CD14-positive monocyte (primary cell): ENCODE data around the gene POLH. TPM values are rescaled to one million over a fixed set of nuclear protein-coding genes. Genes with fewer than 3 reads are reported as not detected.

ENCODE experiments used
- DNase-seq, 3 donors: peaks; one replicate each; pipeline ENCODE4 v3.0.0-alpha.2; 2011 to 2022
- H2AFZ ChIP-seq: 2 replicates; pipeline ENCODE4 v1.6.0; 2012; ENCODE audit warnings: mild to moderate bottlenecking, low read depth, low read length, inconsistent platforms; ENCODE audit not compliant: insufficient read depth, poor library complexity, severe bottlenecking
- H3K27ac ChIP-seq, 2 donors: 1 replicate in 1 of 2; 2 replicates in 1 of 2; pipeline ENCODE4 v1.5.1; 2012 to 2013; ENCODE audit warnings: low read length in 2 of 2, control low read depth in 1 of 2, inconsistent platforms in 1 of 2, low read depth in 1 of 2, mild to moderate bottlenecking in 1 of 2
- H3K27me3 ChIP-seq, 2 donors: one replicate each; pipeline versions ENCODE4 v1.6.0 to v1.6.1; 2011 to 2013; ENCODE audit warnings: low read length in 2 of 2; ENCODE audit not compliant: control insufficient read depth in 2 of 2, insufficient read depth in 2 of 2
- H3K36me3 ChIP-seq, 2 donors: replicated peaks in 1 of 2; 1 replicate in 1 of 2; 2 replicates in 1 of 2; pipeline versions ENCODE4 v1.5.1 to v1.6.1; 2012 to 2013; ENCODE audit warnings: low read length in 2 of 2, control low read depth in 1 of 2, inconsistent platforms in 1 of 2, mild to moderate bottlenecking in 1 of 2; ENCODE audit not compliant: insufficient read depth in 2 of 2, control insufficient read depth in 1 of 2
- H3K4me1 ChIP-seq, 2 donors: 1 replicate in 1 of 2; 2 replicates in 1 of 2; pipeline versions ENCODE4 v1.5.1 to v1.6.1; 2012 to 2013; ENCODE audit warnings: low read length in 2 of 2, control low read depth in 1 of 2, inconsistent platforms in 1 of 2, mild to moderate bottlenecking in 1 of 2, moderate library complexity in 1 of 2; ENCODE audit not compliant: insufficient read depth in 2 of 2, control insufficient read depth in 1 of 2
- H3K4me2 ChIP-seq: replicated peaks from 2 replicates; pipeline ENCODE3; 2012; ENCODE audit warnings: low read length, moderate library complexity, mild to moderate bottlenecking; ENCODE audit not compliant: poor library complexity, severe bottlenecking; ENCODE audit errors: extremely low read depth
- H3K4me3 ChIP-seq, 3 experiments: fragments of 200-600 bp in 1 of 3; sonication (generic) in 1 of 3; replicated peaks in 1 of 3; 1 replicate in 2 of 3; 2 replicates in 1 of 3; pipeline ENCODE4 v1.5.1; 2011 to 2013; ENCODE audit warnings: low read length in 3 of 3, mild to moderate bottlenecking in 3 of 3, control low read depth in 2 of 3, low read depth in 2 of 3, inconsistent platforms in 1 of 3, moderate library complexity in 1 of 3
- H3K79me2 ChIP-seq: 2 replicates; pipeline ENCODE4 v1.6.0; 2012; ENCODE audit warnings: mild to moderate bottlenecking, control low read depth, inconsistent platforms, low read length, moderate library complexity; ENCODE audit not compliant: insufficient read depth
- H3K9ac ChIP-seq: 2 replicates; pipeline ENCODE4 v1.6.0; 2017; ENCODE audit warnings: low read length, mild to moderate bottlenecking; ENCODE audit not compliant: insufficient read depth, poor library complexity, severe bottlenecking
- H3K9me3 ChIP-seq, 2 donors: replicated peaks in 1 of 2; 1 replicate in 1 of 2; 2 replicates in 1 of 2; pipeline versions ENCODE4 v1.5.1 to v1.6.1; 2012 to 2013; ENCODE audit warnings: low read length in 2 of 2, control low read depth in 1 of 2; ENCODE audit not compliant: control insufficient read depth in 1 of 2, insufficient read depth in 1 of 2
- H4K20me1 ChIP-seq: 2 replicates; pipeline ENCODE4 v1.6.0; 2012; ENCODE audit warnings: mild to moderate bottlenecking, low read length, control low read depth, moderate library complexity; ENCODE audit not compliant: insufficient read depth
- H3K27ac Mint-ChIP-seq, 7 donors: one replicate each; pipeline ENCODE4 v1.8.0; 2020; ENCODE audit warnings: mild to moderate bottlenecking in 7 of 7, mixed read lengths in 7 of 7, moderate library complexity in 6 of 7, inconsistent platforms in 2 of 7
- H3K27me3 Mint-ChIP-seq, 3 donors: one replicate each; pipeline ENCODE4 v1.8.0; 2021 to 2022; ENCODE audit warnings: low read depth in 3 of 3, mild to moderate bottlenecking in 3 of 3, mixed read lengths in 3 of 3, moderate library complexity in 3 of 3, inconsistent platforms in 1 of 3
- H3K36me3 Mint-ChIP-seq, 2 donors: one replicate each; pipeline ENCODE4 v1.8.0; 2020; ENCODE audit warnings: mixed read lengths in 2 of 2, inconsistent platforms in 1 of 2, mild to moderate bottlenecking in 1 of 2
- H3K4me1 Mint-ChIP-seq: one replicate; pipeline ENCODE4 v1.8.0; 2020; ENCODE audit warnings: mild to moderate bottlenecking, mixed read lengths
- H3K4me3 Mint-ChIP-seq, 2 donors: one replicate each; pipeline ENCODE4 v1.8.0; 2020; ENCODE audit warnings: mild to moderate bottlenecking in 2 of 2, mixed read lengths in 2 of 2, moderate library complexity in 1 of 2
- H3K9me3 Mint-ChIP-seq, 7 donors: one replicate each; pipeline ENCODE4 v1.8.0; 2020 to 2022; ENCODE audit warnings: mixed read lengths in 7 of 7, mild to moderate bottlenecking in 6 of 7, moderate library complexity in 6 of 7, inconsistent platforms in 2 of 7
- WGBS: methylation state at CpG from one replicate; pipeline ENCODE4 v1.1.5; 2013; ENCODE audit warnings: missing lambda C conversion rate; ENCODE audit not compliant: insufficient coverage; 5-methylcytosine and 5-hydroxymethylcytosine counted together
- intact Hi-C, 2 donors: fragments of 100-400 bp; cut with micrococcal nuclease; formaldehyde crosslinking; loops; one replicate each; pipeline versions ENCODE4 v1.15.0 to v1.15.1; 2023
- polyA plus RNA-seq, 3 donors: library from polyadenylated mRNA; depleted of rRNA in 1 of 3; unstranded in 2 of 3; stranded (reverse) in 1 of 3; fragments of 300-500 nt in 2 of 3; fragments of >200 nt in 1 of 3; fragmentation: Illumina TruSeq in 2 of 3; gene quantifications; 1 replicate in 2 of 3; 2 replicates in 1 of 3; pipeline ENCODE4 v1.2.3, GENCODE V29; 2012 to 2021
- TF ChIP-seq, protein P1 (sequence below): fragments of 200-600 bp; IDR thresholded peaks from one replicate; pipeline ENCODE4 v1.8.0; 2022; ENCODE audit warnings: antibody characterized with exemption, mild to moderate bottlenecking

Gene POLH
- polyA plus RNA-seq, 3 donors = 2.0 to 2.6 (median 2.1) TPM

DNA sequence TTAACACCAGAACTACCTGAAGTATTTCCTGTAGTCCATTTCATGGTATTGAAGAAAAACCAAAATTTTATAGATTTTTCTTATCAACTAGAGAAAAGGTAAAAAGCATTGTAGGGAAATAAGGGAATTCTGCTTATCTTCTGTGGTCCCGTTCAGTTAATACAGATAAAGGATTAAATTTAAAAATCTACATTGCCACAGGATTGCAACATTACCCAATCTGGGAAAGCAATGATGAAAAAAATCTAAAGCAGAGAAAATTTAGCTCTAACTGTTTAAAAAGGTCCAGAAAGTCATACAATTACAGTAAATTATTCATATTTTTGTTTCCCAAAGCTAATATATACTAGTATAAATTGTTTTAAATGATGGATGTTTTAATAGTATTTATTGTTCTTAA, 18.0 kb downstream of the POLH start:
- H4K20me1 ChIP-seq = no peaks in the 10 kb centered on the region
- no CpG with 5 or more reads among the region's 1 CpG for WGBS
- no peaks in the 10 kb centered on the region for H3K4me1 Mint-ChIP-seq
- no peak overlapping the region for H3K4me3 ChIP-seq
- no peak overlapping the region for H2AFZ ChIP-seq
- peaks cover 27 to 61% of the 10 kb centered on the region in 2 donors for H3K36me3 Mint-ChIP-seq
- no peak overlapping the region for H3K27ac Mint-ChIP-seq
- H3K27me3 Mint-ChIP-seq = no peaks in the 10 kb centered on the region
- no peak for DNase-seq
- peaks cover 31 to 62% of the 10 kb centered on the region in 2 donors for H3K36me3 ChIP-seq
- H3K79me2 ChIP-seq = peaks cover 4% of the 10 kb centered on the region
- intact Hi-C loops = no loop called here
- no peak overlapping the region for H3K4me2 ChIP-seq
- no peaks in the 10 kb centered on the region for H3K9me3 ChIP-seq
- TF ChIP-seq, protein P1, sequence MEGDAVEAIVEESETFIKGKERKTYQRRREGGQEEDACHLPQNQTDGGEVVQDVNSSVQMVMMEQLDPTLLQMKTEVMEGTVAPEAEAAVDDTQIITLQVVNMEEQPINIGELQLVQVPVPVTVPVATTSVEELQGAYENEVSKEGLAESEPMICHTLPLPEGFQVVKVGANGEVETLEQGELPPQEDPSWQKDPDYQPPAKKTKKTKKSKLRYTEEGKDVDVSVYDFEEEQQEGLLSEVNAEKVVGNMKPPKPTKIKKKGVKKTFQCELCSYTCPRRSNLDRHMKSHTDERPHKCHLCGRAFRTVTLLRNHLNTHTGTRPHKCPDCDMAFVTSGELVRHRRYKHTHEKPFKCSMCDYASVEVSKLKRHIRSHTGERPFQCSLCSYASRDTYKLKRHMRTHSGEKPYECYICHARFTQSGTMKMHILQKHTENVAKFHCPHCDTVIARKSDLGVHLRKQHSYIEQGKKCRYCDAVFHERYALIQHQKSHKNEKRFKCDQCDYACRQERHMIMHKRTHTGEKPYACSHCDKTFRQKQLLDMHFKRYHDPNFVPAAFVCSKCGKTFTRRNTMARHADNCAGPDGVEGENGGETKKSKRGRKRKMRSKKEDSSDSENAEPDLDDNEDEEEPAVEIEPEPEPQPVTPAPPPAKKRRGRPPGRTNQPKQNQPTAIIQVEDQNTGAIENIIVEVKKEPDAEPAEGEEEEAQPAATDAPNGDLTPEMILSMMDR = no peak
- no peaks in the 10 kb centered on the region for H3K4me1 ChIP-seq
- H3K4me3 Mint-ChIP-seq = no peak overlapping the region
- H3K27ac ChIP-seq = no peak overlapping the region
- no peak overlapping the region for H3K9ac ChIP-seq
- H3K9me3 Mint-ChIP-seq = peaks cover 0 to 2% (median 0%) of the 10 kb centered on the region in 7 donors
- no peaks in the 10 kb centered on the region for H3K27me3 ChIP-seq

DNA sequence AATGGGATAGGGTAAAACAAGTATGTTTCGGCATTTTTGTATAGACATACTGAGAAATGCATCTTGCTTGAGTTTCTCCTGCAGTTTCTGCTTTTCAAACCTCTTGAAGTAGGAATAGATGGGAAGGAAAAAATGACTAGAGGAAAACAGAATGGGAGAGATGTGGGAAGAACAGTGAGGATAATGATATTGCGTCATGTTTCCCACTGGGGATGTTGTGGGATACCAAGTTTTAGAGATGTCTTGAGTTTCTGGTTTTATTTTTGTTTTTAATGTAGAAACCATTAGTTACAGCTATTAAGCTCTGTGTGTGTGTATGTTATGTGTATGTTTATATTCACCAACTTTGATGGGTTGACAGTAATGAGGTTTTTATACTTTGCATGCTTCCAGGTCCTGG, 24.6 kb downstream of the POLH start:
- intact Hi-C loops = no loop called here
- WGBS = 100% methylated on average over 2 of the region's 2 CpGs
- TF ChIP-seq, protein P1 = no peak
- Histone ChIP-seq H3K4me2 (no peak overlapping the region), H3K36me3 (peaks cover 49 to 75% of the 10 kb centered on the region in 2 donors), H3K27me3 (no peaks in the 10 kb centered on the region), H3K9ac (no peak overlapping the region), H3K4me1 (no peaks in the 10 kb centered on the region), H3K9me3 (no peaks in the 10 kb centered on the region), H4K20me1 (no peaks in the 10 kb centered on the region), H3K79me2 (no peaks in the 10 kb centered on the region), H3K4me3 (no peak overlapping the region), H3K27ac (no peak overlapping the region), H2AFZ (no peak overlapping the region)
- H3K27ac Mint-ChIP-seq = no peak overlapping the region
- no peaks in the 10 kb centered on the region for H3K27me3 Mint-ChIP-seq
- no peaks in the 10 kb centered on the region for H3K4me1 Mint-ChIP-seq
- H3K9me3 Mint-ChIP-seq = peaks cover 0 to 2% (median 0%) of the 10 kb centered on the region in 7 donors
- H3K4me3 Mint-ChIP-seq = no peak overlapping the region
- peaks cover 46 to 83% of the 10 kb centered on the region in 2 donors for H3K36me3 Mint-ChIP-seq
- no peak for DNase-seq
